ENCODE results near the gene ADAM8. TPM values are rescaled to one million over a fixed set of nuclear protein-coding genes. Genes with fewer than 3 reads are reported as not detected.

Gene ADAM8
- total and polyA plus RNA-seq, 2 of the 4 experiments (the other 2 are of a cell fraction): under 0.01 to 0.74 TPM

DNA sequence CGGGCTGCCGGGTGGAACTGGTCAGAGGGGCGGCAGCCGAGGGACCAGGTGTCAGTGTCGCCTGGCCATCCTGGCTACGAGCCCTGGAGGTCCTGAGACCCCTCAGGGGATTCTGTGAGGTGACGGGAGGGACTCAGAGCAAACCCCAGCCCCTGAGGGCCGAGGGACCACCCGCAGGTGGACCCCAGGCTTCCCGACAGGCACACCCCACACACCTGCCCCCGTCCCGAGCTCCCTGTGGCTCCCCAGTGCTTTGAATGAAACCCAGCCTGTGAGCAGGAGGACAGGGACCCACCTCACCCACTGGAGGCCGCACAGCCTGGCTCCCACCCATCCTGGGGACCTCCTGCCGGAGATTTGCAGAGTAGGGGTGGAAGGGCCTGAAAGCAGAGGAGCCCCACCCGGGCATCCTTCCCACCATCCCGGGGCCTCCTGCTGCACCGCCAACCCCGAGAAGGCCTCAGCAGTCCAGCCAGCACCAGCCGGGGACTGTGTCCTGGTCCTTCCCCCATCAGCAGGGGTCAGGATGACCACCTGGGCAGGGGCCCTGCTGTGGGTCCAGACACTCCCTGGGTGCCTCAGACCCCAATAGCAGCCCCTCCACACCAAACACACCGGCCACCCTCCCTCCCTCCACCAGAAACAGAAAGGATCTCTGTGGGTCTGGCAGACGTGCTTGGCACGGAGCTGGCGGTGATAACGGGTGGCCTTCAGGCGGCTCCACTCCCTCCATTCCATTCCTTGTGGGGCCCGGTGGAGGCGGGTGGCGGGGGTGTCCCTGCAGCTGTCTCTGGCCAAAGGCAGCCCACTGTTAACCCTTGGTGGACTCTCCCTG is 25.1 kb downstream of the ADAM8 start:
- H3K9ac ChIP-seq (ENCODE audit: low read depth, low read length): no peak overlapping the region
- intact Hi-C loops (cut with micrococcal nuclease): no loop called here
- H3K23ac ChIP-seq (ENCODE audit: low read depth, low read length): no peak overlapping the region
- no peaks in the 10 kb centered on the region for H4K20me1 ChIP-seq (ENCODE audit: insufficient read depth, low read length)
- WGBS, 2 experiments (ENCODE audit: extremely low coverage in 2 of 2, insufficient read length in 1 of 2): 78% methylated on average over 7 of the region's 28 CpGs; no CpG with 5 or more reads in 1 of the 2 experiments
- no peak overlapping the region for H2AK5ac ChIP-seq (ENCODE audit: low read depth, low read length)
- H3K4me2 ChIP-seq (ENCODE audit: low read depth, low read length): no peak overlapping the region
- H3K79me1 ChIP-seq (ENCODE audit: low read depth in 1 of 2, low read length in 2 of 2): no peaks in the 10 kb centered on the region
- no peak overlapping the region for H3K4me3 ChIP-seq (ENCODE audit: insufficient read depth, low read depth, low read length)
- H3K9me1 ChIP-seq (ENCODE audit: insufficient read depth, low read length): no peaks in the 10 kb centered on the region
- DNase-seq (no peak), ATAC-seq (ENCODE audit: low read depth) (0 out of 2 replicates have a peak, but pooled peaks have one; percentile 8)
- no peak overlapping the region for H2BK20ac ChIP-seq (ENCODE audit: low read depth, low read length)
- no peak overlapping the region for H3K14ac ChIP-seq (replicated peaks; ENCODE audit: low read depth, low read length)
- H2AK9ac ChIP-seq (replicated peaks; ENCODE audit: low read depth, low read length, poor library complexity): no peak overlapping the region
- in situ Hi-C loops (cut with MboI; ENCODE audit: low sequenced_read_pairs): loop anchor here (25.0 kb wide), 1 partner anchor 589 kb away; no protein-coding TSS in a partner anchor
- H2AFZ ChIP-seq (replicated peaks; ENCODE audit: low read length, poor library complexity): no peak overlapping the region
- no TSS peak for BruUV-seq (replicated peaks)
- H4K8ac ChIP-seq (ENCODE audit: low read depth in 2 of 2, low read length in 2 of 2): no peak overlapping the region
- no peak overlapping the region for H4K91ac ChIP-seq (ENCODE audit: insufficient read depth, low read depth, low read length)
- ChIA-PET CTCF (no interaction called here), POLR2A (ENCODE audit: unreplicated experiment) (no interaction called here)
- H3K27ac ChIP-seq (ENCODE audit: insufficient read depth, low read length): no peak overlapping the region
- no peak overlapping the region for H3K18ac ChIP-seq (ENCODE audit: low read depth, low read length)
- H3K56ac ChIP-seq (ENCODE audit: extremely low read depth, insufficient read depth, low read length): no peak overlapping the region
- H3K36me3 ChIP-seq (ENCODE audit: control insufficient read depth, insufficient read depth, low read length): no peaks in the 10 kb centered on the region
- no peak overlapping the region for H3K4ac ChIP-seq (ENCODE audit: low read depth, low read length)
- H3K4me1 ChIP-seq (ENCODE audit: control insufficient read depth, insufficient read depth, low read length): no peaks in the 10 kb centered on the region
- no peak overlapping the region for H4K5ac ChIP-seq (ENCODE audit: low read depth, low read length)
- dilution Hi-C loops (cut with HindIII; ENCODE audit: low sequenced_read_pairs, unreplicated experiment): no loop called here
- no peak overlapping the region for H2BK5ac ChIP-seq (ENCODE audit: low read depth, low read length, poor library complexity, severe bottlenecking)
- H3K27me3 ChIP-seq (ENCODE audit: control insufficient read depth, insufficient read depth, low read length): peaks cover 14% of the 10 kb centered on the region
- H3K9me3 ChIP-seq (ENCODE audit: control insufficient read depth, insufficient read depth, low read length): no peaks in the 10 kb centered on the region
- no peak overlapping the region for H2BK120ac ChIP-seq (ENCODE audit: low read depth, low read length)
- H2BK15ac ChIP-seq (ENCODE audit: low read depth, low read length): no peak overlapping the region
- TF ChIP-seq BHLHE40 (IDR thresholded peaks at IDR 0.05; ENCODE audit: low read depth, low read length) (no peak), SMC3 (IDR thresholded peaks at IDR 0.05; ENCODE audit: low read depth, low read length) (no peak), RCOR1 (IDR thresholded peaks at IDR 0.05; ENCODE audit: insufficient replicate concordance, low read length) (no peak), MAZ (IDR thresholded peaks at IDR 0.05; ENCODE audit: borderline replicate concordance, low read depth, low read length) (no peak), RFX5 (IDR thresholded peaks at IDR 0.05; ENCODE audit: low read depth, low read length) (no peak), CHD1 (IDR thresholded peaks at IDR 0.05; ENCODE audit: low read depth, low read length) (no peak), FOS (IDR thresholded peaks at IDR 0.05; ENCODE audit: low read depth, low read length) (no peak), MXI1 (IDR thresholded peaks at IDR 0.05; ENCODE audit: borderline replicate concordance, low read depth, low read length) (no peak), POLR2A (IDR thresholded peaks at IDR 0.05; ENCODE audit: low read depth, low read length) (no peak), NFE2L2 (IDR thresholded peaks at IDR 0.05; ENCODE audit: low read depth, low read length) (no peak), RAD21 (IDR thresholded peaks at IDR 0.05; ENCODE audit: low read length) (no peak), CEBPB (IDR thresholded peaks at IDR 0.05; ENCODE audit: low read depth, low read length) (no peak), MAFK (IDR thresholded peaks at IDR 0.05; ENCODE audit: low read depth, low read length) (no peak)
- TF ChIP-seq, protein P1, sequence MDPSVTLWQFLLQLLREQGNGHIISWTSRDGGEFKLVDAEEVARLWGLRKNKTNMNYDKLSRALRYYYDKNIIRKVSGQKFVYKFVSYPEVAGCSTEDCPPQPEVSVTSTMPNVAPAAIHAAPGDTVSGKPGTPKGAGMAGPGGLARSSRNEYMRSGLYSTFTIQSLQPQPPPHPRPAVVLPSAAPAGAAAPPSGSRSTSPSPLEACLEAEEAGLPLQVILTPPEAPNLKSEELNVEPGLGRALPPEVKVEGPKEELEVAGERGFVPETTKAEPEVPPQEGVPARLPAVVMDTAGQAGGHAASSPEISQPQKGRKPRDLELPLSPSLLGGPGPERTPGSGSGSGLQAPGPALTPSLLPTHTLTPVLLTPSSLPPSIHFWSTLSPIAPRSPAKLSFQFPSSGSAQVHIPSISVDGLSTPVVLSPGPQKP (IDR thresholded peaks at IDR 0.05; ENCODE audit: borderline replicate concordance, low read depth, low read length): no peak
- TF ChIP-seq, protein P2, sequence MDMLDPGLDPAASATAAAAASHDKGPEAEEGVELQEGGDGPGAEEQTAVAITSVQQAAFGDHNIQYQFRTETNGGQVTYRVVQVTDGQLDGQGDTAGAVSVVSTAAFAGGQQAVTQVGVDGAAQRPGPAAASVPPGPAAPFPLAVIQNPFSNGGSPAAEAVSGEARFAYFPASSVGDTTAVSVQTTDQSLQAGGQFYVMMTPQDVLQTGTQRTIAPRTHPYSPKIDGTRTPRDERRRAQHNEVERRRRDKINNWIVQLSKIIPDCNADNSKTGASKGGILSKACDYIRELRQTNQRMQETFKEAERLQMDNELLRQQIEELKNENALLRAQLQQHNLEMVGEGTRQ (IDR thresholded peaks at IDR 0.05; ENCODE audit: low read depth, low read length): no peak
